HepG2 (cell line): ENCODE results near the gene ZNF3. TPM values are rescaled to one million over a fixed set of nuclear protein-coding genes. Genes with fewer than 3 reads are reported as not detected.

ENCODE experiments used
- DMAP1 ChIP-seq: IDR thresholded peaks from 2 replicates; pipeline ENCODE4 v1.6.1; 2016
- GABPB1 ChIP-seq: IDR thresholded peaks from 2 replicates; pipeline ENCODE4 v1.6.1; 2016; ENCODE audit warnings: mild to moderate bottlenecking, missing genetic modification reagents, moderate library complexity, missing compliant biosample characterization
- GTF3A ChIP-seq: sonication (generic); formaldehyde crosslinking; conservative IDR thresholded peaks from 2 replicates; pipeline ENCODE4 v1.4.0; 2020; ENCODE audit warnings: mild to moderate bottlenecking, missing genetic modification reagents
- HMG20A ChIP-seq: IDR thresholded peaks from 2 replicates; pipeline ENCODE4 v1.6.1; 2016; ENCODE audit warnings: borderline replicate concordance
- HMGXB4 ChIP-seq, 2 experiments: sonication (generic) in 1 of 2; formaldehyde crosslinking in 1 of 2; IDR thresholded peaks; 2 replicates each; pipeline versions ENCODE4 v1.4.0 to v1.6.1; 2018 to 2020; ENCODE audit warnings: missing genetic modification reagents in 2 of 2, borderline replicate concordance in 1 of 2, low read depth in 1 of 2, mild to moderate bottlenecking in 1 of 2, missing biosample characterization in 1 of 2
- MLX ChIP-seq: IDR thresholded peaks from 2 replicates; pipeline ENCODE4 v1.6.1; 2016
- MYPOP ChIP-seq: sonication (generic); formaldehyde crosslinking; IDR thresholded peaks from 2 replicates; pipeline ENCODE4 v1.8.1; 2023; ENCODE audit warnings: mild to moderate bottlenecking, moderate library complexity, missing genetic modification reagents
- RARA ChIP-seq: IDR thresholded peaks from 2 replicates; pipeline ENCODE4 v1.6.1; 2016; ENCODE audit warnings: missing genetic modification reagents, missing compliant biosample characterization
- RBFOX2 ChIP-seq: fragments of 200-400 bp; formaldehyde crosslinking; IDR thresholded peaks from 2 replicates; pipeline ENCODE4 v1.6.1; 2017; ENCODE audit warnings: low read depth, mild to moderate bottlenecking, low read length
- SIN3A ChIP-seq: IDR thresholded peaks from 2 replicates; pipeline ENCODE4 v1.6.1; 2011; ENCODE audit warnings: low read depth, mild to moderate bottlenecking, control low read depth, low read length, borderline replicate concordance
- SUZ12 ChIP-seq: fragments of 150-350 bp; IDR thresholded peaks from 2 replicates; pipeline ENCODE4 v1.6.1; 2014; ENCODE audit warnings: low read depth, low read length
- ZNF224 ChIP-seq: sonication (generic); formaldehyde crosslinking; IDR thresholded peaks from 2 replicates; pipeline ENCODE4 v1.5.0; 2020; ENCODE audit warnings: mild to moderate bottlenecking, missing genetic modification reagents
- ZNF318 ChIP-seq: sonication (generic); formaldehyde crosslinking; IDR thresholded peaks from 2 replicates; pipeline ENCODE4 v1.4.0; 2020; ENCODE audit warnings: mild to moderate bottlenecking, missing genetic modification reagents
- ZNF333 ChIP-seq: sonication (generic); formaldehyde crosslinking; IDR thresholded peaks from 2 replicates; pipeline ENCODE4 v1.4.0; 2020; ENCODE audit warnings: mild to moderate bottlenecking, missing genetic modification reagents, borderline replicate concordance
- ZNF44 ChIP-seq: sonication (generic); formaldehyde crosslinking; IDR thresholded peaks from 2 replicates; pipeline ENCODE4 v1.5.1; 2020; ENCODE audit warnings: mild to moderate bottlenecking, missing genetic modification reagents
- ZNF547 ChIP-seq: sonication (generic); formaldehyde crosslinking; IDR thresholded peaks from 2 replicates; pipeline ENCODE4 v1.5.1; 2020; ENCODE audit warnings: mild to moderate bottlenecking, missing genetic modification reagents
- ZNF788 ChIP-seq: sonication (generic); formaldehyde crosslinking; IDR thresholded peaks from 2 replicates; pipeline ENCODE4 v1.5.0; 2020; ENCODE audit warnings: mild to moderate bottlenecking, missing genetic modification reagents, borderline replicate concordance
- ZNF883 ChIP-seq: sonication (generic); formaldehyde crosslinking; IDR thresholded peaks from 2 replicates; pipeline ENCODE4 v1.5.1; 2020; ENCODE audit warnings: mild to moderate bottlenecking, missing genetic modification reagents; ENCODE audit errors: not compliant biosample characterization
- polyA plus RNA-seq, 8 experiments: library from polyadenylated mRNA; depleted of rRNA in 3 of 8; stranded (reverse) in 7 of 8; unstranded in 1 of 8; fragments of >200 nt; fragmentation: Illumina TruSeq in 4 of 8; extraction: Trizol in 4 of 8; gene quantifications; 2 replicates each; pipeline versions ENCODE4 v1.2.1 to v1.2.3, GENCODE V29; 2011 to 2016; ENCODE audit warnings: low read depth in 4 of 8, missing spikeins in 1 of 8, mixed read lengths in 1 of 8; ENCODE audit not compliant: insufficient read depth in 1 of 8
- total RNA-seq, 5 experiments: library from RNA; depleted of rRNA; stranded (reverse); fragments of >200 nt; fragmentation: Illumina TruSeq; extraction: Trizol; gene quantifications; 2 replicates each; pipeline ENCODE4 v1.2.3, GENCODE V29; 2016; ENCODE audit warnings: low read depth in 1 of 5

Gene ZNF3
- total and polyA plus RNA-seq, 2 of the 13 experiments (the other 11 are each of a cell fraction or from before 2014, with no cell fraction given), result 33.7 to 56.9 TPM

- TF ChIP-seq HMGXB4 (CRISPR knock-in tag; IDR thresholded peaks at IDR 0.05; ENCODE audit: borderline replicate concordance in 1 of 2, low read depth in 1 of 2), result no peak
- TF ChIP-seq RARA (CRISPR knock-in tag), result no peak
- TF ChIP-seq ZNF333 (CRISPR knock-in tag), result no peak
- TF ChIP-seq SIN3A, result no peak
- no peak for TF ChIP-seq ZNF44 (CRISPR knock-in tag)
- no peak for TF ChIP-seq GTF3A (CRISPR knock-in tag)
- no peak for TF ChIP-seq GABPB1 (CRISPR knock-in tag)
- TF ChIP-seq RBFOX2, result no peak
- TF ChIP-seq MYPOP, result no peak
- TF ChIP-seq ZNF883 (CRISPR knock-in tag), result no peak
- no peak for TF ChIP-seq DMAP1 (CRISPR knock-in tag)
- 0 out of 2 replicates have a peak, but pooled peaks have one; percentile 41 for TF ChIP-seq ZNF318 (CRISPR knock-in tag)
- no peak for TF ChIP-seq SUZ12
- TF ChIP-seq ZNF788, result no peak
- TF ChIP-seq ZNF547, result no peak
- no peak for TF ChIP-seq HMG20A
- no peak for TF ChIP-seq ZNF224
- no peak for TF ChIP-seq MLX
Measured at GRCh38 chr7:100119970-100120732, 38.6 kb upstream of the ZNF3 start (continued).
